Transverse colon (tissue), 4 donors: ENCODE results near the gene GPR150. TPM values are rescaled to one million over a fixed set of nuclear protein-coding genes. Genes with fewer than 3 reads are reported as not detected.

ENCODE experiments used
- DNase-seq: peaks from one replicate; pipeline ENCODE4 v3.0.0-alpha.2; 2019
- H3K27ac ChIP-seq, 4 donors: fragments of 200-600 bp; sonication (generic); 2 replicates each; pipeline ENCODE4 v1.5.1; 2016 to 2018; ENCODE audit warnings: inconsistent platforms in 4 of 4
- H3K27me3 ChIP-seq: fragments of 200-600 bp; sonication (generic); 2 replicates; pipeline ENCODE4 v1.5.1; 2017; ENCODE audit warnings: inconsistent platforms
- H3K36me3 ChIP-seq, 4 donors: fragments of 200-600 bp; sonication (generic); 2 replicates each; pipeline ENCODE4 v1.5.1; 2017 to 2019; ENCODE audit warnings: inconsistent platforms in 4 of 4
- H3K4me1 ChIP-seq, 4 donors: fragments of 200-600 bp; sonication (generic); 2 replicates each; pipeline ENCODE4 v1.5.1; 2017 to 2020; ENCODE audit warnings: inconsistent platforms in 4 of 4
- H3K4me3 ChIP-seq, 4 donors: fragments of 200-600 bp; sonication (generic); 1 replicate in 1 of 4; 2 replicates in 3 of 4; pipeline versions ENCODE4 v1.5.1 to v1.6.1; 2017 to 2019; ENCODE audit warnings: inconsistent platforms in 4 of 4
- H3K9me3 ChIP-seq, 2 donors: fragments of 200-600 bp; sonication (generic); 2 replicates each; pipeline ENCODE4 v1.5.1; 2017 to 2019; ENCODE audit warnings: inconsistent platforms in 2 of 2
- EP300 ChIP-seq: sonication (generic); formaldehyde crosslinking; IDR thresholded peaks from one replicate; pipeline ENCODE4 v1.6.1; 2017; ENCODE audit warnings: antibody characterized with exemption, low read depth
- POLR2A ChIP-seq: fragments of 450-650 bp; IDR thresholded peaks from one replicate; pipeline ENCODE4 v1.6.1; 2016; ENCODE audit warnings: antibody characterized with exemption, mild to moderate bottlenecking, moderate library complexity
- POLR2AphosphoS5 ChIP-seq, 3 donors: sonication (generic); formaldehyde crosslinking; IDR thresholded peaks; one replicate each; pipeline ENCODE4 v1.6.1; 2016; ENCODE audit warnings: antibody characterized with exemption in 3 of 3
- WGBS, 2 donors: methylation state at CpG; one replicate each; pipeline ENCODE4 v1.1.5; 2018; ENCODE audit warnings: low coverage in 1 of 2; 5-methylcytosine and 5-hydroxymethylcytosine counted together
- in situ Hi-C, 4 donors: fragments of 200-750 bp; cut with MboI; loops; one replicate each; pipeline versions ENCODE4 v1.15.0 to v1.15.1; 2017; ENCODE audit warnings: low sequenced_read_pairs in 3 of 4, low pct_ligation_motif_present in 1 of 4, low pct_unique_long_range_greater_than_20kb in 1 of 4
- intact Hi-C: fragments of 100-400 bp; cut with DNase I; formaldehyde crosslinking; loops from one replicate; pipeline ENCODE4 v1.15.1; 2023; ENCODE audit warnings: low total_unique reads
- total RNA-seq, 4 donors: library from RNA; depleted of rRNA; stranded (reverse); fragments of >200 nt; gene quantifications; one replicate each; pipeline ENCODE4 v1.1.0, GENCODE V29; 2016
- TF ChIP-seq, protein P1 (sequence below), 5 experiments: fragments of 200-600 bp in 3 of 5; fragments of 450-650 bp in 2 of 5; sonication (generic) in 3 of 5; IDR thresholded peaks; 1 replicate in 2 of 5; 2 replicates in 3 of 5; pipeline ENCODE4 v1.5.1; 2016 to 2017; ENCODE audit warnings: antibody characterized with exemption in 5 of 5, inconsistent platforms in 3 of 5, mild to moderate bottlenecking in 2 of 5, moderate library complexity in 1 of 5

The GPR150 gene
- total RNA-seq = under 1 TPM in 2 of 4 donors, not detected in 2; 0.41 to 0.60 TPM

DNA sequence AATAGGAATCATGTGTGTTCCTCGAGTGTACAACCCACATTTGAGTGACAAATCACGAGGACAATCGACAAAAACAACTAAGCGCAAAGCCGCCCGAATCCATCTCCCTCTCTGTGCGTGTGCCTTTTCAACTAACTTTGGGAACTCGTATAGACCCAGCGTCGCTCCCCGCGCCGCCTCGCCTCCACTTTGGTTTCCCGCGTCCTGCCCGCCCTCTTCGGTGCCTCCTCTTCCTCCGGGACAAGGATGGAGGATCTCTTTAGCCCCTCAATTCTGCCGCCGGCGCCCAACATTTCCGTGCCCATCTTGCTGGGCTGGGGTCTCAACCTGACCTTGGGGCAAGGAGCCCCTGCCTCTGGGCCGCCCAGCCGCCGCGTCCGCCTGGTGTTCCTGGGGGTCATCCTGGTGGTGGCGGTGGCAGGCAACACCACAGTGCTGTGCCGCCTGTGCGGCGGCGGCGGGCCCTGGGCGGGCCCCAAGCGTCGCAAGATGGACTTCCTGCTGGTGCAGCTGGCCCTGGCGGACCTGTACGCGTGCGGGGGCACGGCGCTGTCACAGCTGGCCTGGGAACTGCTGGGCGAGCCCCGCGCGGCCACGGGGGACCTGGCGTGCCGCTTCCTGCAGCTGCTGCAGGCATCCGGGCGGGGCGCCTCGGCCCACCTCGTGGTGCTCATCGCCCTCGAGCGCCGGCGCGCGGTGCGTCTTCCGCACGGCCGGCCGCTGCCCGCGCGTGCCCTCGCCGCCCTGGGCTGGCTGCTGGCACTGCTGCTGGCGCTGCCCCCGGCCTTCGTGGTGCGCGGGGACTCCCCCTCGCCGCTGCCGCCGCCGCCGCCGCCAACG, at the start of gene GPR150:
Gene GPR150, plus strand, starts transcription at position 58 of the 840 bp plus-strand sequence. Its CDS starts 189 bp downstream, at position 247.
- TF ChIP-seq POLR2A (no peak), POLR2AphosphoS5 (IDR thresholded peaks at IDR 0.05) (no peak), EP300 (no peak)
- TF ChIP-seq, protein P1, sequence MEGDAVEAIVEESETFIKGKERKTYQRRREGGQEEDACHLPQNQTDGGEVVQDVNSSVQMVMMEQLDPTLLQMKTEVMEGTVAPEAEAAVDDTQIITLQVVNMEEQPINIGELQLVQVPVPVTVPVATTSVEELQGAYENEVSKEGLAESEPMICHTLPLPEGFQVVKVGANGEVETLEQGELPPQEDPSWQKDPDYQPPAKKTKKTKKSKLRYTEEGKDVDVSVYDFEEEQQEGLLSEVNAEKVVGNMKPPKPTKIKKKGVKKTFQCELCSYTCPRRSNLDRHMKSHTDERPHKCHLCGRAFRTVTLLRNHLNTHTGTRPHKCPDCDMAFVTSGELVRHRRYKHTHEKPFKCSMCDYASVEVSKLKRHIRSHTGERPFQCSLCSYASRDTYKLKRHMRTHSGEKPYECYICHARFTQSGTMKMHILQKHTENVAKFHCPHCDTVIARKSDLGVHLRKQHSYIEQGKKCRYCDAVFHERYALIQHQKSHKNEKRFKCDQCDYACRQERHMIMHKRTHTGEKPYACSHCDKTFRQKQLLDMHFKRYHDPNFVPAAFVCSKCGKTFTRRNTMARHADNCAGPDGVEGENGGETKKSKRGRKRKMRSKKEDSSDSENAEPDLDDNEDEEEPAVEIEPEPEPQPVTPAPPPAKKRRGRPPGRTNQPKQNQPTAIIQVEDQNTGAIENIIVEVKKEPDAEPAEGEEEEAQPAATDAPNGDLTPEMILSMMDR (IDR thresholded peaks at IDR 0.05) = no peak
- peaks cover 3% of the 10 kb centered on the region for H3K27me3 ChIP-seq
- 1% methylated on average over 68 of the region's 85 CpGs; no CpG with 5 or more reads in 1 of the 2 donors for WGBS, 2 donors

DNA sequence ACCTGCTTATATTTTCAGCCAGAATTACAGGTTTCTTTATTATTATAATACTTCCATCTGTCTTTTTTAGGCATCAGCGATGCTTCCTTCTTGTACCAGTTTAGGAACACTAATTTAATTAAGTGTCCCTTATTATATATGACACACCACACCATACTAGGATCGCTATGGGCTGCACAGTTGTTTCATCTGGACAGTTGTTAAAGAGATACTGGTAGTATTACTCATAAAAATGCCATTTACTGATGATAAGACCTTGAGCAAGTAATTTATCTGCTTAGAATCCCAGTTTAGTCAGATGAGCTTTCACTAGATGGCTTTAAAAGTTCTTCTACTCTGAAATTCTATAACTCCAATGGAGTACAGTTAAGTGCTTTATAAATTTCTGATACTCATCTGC, 47.9 kb upstream of the GPR150 start:
- H3K4me3 ChIP-seq = no peak overlapping the region
- H3K9me3 ChIP-seq = no peaks in the 10 kb centered on the region
- DNase-seq = no peak
- intact Hi-C loops (no loop called here), in situ Hi-C loops (no loop called here)
- 94 to 95% methylated on average over 2 of the region's 2 CpGs for WGBS, 2 donors
- TF ChIP-seq POLR2A (no peak), POLR2AphosphoS5 (IDR thresholded peaks at IDR 0.05) (no peak), EP300 (no peak)
- TF ChIP-seq, protein P1 (IDR thresholded peaks at IDR 0.05) = no peak
- H3K27me3 ChIP-seq = no peaks in the 10 kb centered on the region
- no peak overlapping the region for H3K27ac ChIP-seq
- no peaks in the 10 kb centered on the region for H3K4me1 ChIP-seq
- no peaks in the 10 kb centered on the region for H3K36me3 ChIP-seq

More for the DNA sequence above, at the start of gene GPR150:
- in situ Hi-C loops = no loop called here
- Histone ChIP-seq H3K4me1 (peaks cover 0 to 31% (median 21%) of the 10 kb centered on the region in 4 donors), H3K36me3 (no peaks in the 10 kb centered on the region), H3K9me3 (no peaks in the 10 kb centered on the region), H3K4me3 (peak within 1 kb of the TSS; percentile 33 to 66 (median 48)), H3K27ac (peak within 1 kb of the TSS; percentile 44 to 74 (median 57))
- intact Hi-C loops = no loop called here
- peak; percentile 71 for DNase-seq

DNA sequence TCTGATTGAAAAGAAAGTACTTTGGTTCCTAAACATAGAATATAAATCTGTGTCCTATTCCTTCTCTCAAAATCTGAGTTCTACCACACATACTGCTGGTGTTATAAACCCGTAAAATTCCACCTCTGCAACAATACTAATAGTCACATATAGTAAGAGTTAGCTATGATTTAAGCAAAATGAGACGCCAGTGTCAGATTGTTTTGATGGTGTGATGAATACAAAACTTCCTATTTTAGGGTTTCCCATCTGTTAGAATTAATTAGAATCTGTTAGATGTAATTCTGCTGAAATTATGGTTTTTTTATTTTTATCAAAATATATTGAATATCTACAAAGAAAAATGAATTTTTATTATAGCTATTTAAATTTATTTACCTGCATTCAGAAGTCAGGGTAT, 38.3 kb upstream of the GPR150 start:
- H3K4me3 ChIP-seq = no peak overlapping the region
- in situ Hi-C loops (no loop called here), intact Hi-C loops (no loop called here)
- H3K27ac ChIP-seq = no peak overlapping the region
- no peaks in the 10 kb centered on the region for H3K9me3 ChIP-seq
- H3K4me1 ChIP-seq = no peaks in the 10 kb centered on the region
- no peaks in the 10 kb centered on the region for H3K27me3 ChIP-seq
- TF ChIP-seq, protein P1 (IDR thresholded peaks at IDR 0.05) = no peak
- TF ChIP-seq POLR2AphosphoS5 (IDR thresholded peaks at IDR 0.05) = no peak
- TF ChIP-seq POLR2A = no peak
- no peak for TF ChIP-seq EP300
- DNase-seq = no peak
- no peaks in the 10 kb centered on the region for H3K36me3 ChIP-seq
- 96 to 100% methylated on average over 1 to 2 of the region's 2 CpGs for WGBS, 2 donors

DNA sequence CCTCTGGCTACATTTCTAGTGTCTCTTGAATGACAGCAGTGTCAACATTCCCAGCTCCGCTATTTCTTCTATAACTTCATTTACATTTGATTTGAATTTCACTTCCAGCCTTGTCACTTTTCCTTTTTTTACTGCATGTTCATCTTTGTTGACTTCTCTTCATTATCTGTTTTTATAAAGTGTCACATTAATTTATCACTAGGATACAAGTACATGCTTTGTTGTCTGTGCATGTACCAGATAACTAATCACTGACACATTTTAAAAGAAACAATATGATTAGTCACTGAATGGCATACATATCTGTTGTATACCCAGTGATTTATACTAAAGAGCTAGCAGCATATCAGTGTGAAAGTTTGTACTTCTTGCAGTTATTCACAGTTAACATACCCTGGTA, 35.9 kb upstream of the GPR150 start:
- Histone ChIP-seq H3K36me3 (no peaks in the 10 kb centered on the region), H3K4me1 (no peaks in the 10 kb centered on the region), H3K27ac (no peak overlapping the region), H3K9me3 (no peaks in the 10 kb centered on the region), H3K27me3 (no peaks in the 10 kb centered on the region), H3K4me3 (no peak overlapping the region)
- in situ Hi-C loops (no loop called here), intact Hi-C loops (no loop called here)
- no peak for DNase-seq
- no peak for TF ChIP-seq POLR2A
- TF ChIP-seq POLR2AphosphoS5 (IDR thresholded peaks at IDR 0.05) = no peak
- TF ChIP-seq, protein P1 (IDR thresholded peaks at IDR 0.05) = no peak
- TF ChIP-seq EP300 = no peak
- WGBS, 2 donors = 97 to 100% methylated on average over 1 of the region's 1 CpG
